ENCODE results near the gene ZFAND3.

DNA sequence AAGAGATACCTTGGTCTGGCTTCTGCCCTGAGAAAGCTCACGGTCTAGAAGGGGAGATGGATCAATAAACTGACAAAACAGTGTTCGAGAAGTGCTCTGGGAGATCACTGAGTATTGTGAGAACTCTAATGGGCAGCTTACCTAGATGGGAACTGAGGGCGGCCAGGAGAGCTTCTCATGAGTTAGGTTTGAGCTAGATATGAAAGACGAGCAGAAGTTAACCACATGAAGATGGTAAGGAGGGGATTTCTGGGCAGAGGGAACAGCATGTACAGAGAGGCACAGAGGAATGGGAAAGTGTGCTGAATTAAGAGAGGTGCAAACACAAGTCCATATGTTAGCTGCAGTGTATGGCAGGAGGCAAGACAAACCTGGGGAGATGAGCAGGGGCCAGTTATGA, 11.9 kb downstream of the ZFAND3 start:
- TF ChIP-seq, protein P1, sequence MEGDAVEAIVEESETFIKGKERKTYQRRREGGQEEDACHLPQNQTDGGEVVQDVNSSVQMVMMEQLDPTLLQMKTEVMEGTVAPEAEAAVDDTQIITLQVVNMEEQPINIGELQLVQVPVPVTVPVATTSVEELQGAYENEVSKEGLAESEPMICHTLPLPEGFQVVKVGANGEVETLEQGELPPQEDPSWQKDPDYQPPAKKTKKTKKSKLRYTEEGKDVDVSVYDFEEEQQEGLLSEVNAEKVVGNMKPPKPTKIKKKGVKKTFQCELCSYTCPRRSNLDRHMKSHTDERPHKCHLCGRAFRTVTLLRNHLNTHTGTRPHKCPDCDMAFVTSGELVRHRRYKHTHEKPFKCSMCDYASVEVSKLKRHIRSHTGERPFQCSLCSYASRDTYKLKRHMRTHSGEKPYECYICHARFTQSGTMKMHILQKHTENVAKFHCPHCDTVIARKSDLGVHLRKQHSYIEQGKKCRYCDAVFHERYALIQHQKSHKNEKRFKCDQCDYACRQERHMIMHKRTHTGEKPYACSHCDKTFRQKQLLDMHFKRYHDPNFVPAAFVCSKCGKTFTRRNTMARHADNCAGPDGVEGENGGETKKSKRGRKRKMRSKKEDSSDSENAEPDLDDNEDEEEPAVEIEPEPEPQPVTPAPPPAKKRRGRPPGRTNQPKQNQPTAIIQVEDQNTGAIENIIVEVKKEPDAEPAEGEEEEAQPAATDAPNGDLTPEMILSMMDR (conservative IDR thresholded peaks at IDR 0.05; ENCODE audit: low read length) = no peak
- no peak for TF ChIP-seq EZH2phosphoT487 (IDR thresholded peaks at IDR 0.05; ENCODE audit: borderline replicate concordance, low read depth, low read length)

All from OCI-LY7 (cell line).